ENCODE results near the gene SLC25A13. TPM values are rescaled to one million over a fixed set of nuclear protein-coding genes. Genes with fewer than 3 reads are reported as not detected.

Gene SLC25A13
- total and polyA plus RNA-seq, 2 of the 13 experiments (the other 11 are each of a cell fraction or from before 2014, with no cell fraction given), result 36.2 to 84.9 TPM

DNA sequence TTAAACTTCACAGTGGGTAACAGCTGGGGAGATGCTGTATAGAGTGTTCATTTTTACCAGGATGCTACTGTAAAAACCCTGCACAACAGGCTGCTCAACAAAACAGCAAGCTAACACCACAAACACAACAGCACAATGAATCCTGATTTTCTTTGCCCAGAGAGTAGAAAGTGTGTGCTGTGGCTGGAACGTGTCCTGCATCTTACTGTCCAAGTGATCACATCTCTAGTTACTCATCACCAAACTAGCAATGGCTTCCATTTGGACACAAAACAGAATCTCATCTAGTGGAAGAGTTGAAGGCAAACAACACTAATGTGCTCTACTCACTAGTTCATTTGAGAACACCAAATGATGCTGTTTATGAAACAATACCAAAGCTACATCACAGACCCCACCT lies 121.2 kb downstream of the SLC25A13 start:
- Histone ChIP-seq H4K20me1 (ENCODE audit: insufficient read depth, low read length) (no peaks in the 10 kb centered on the region), H3K4me3 (replicated peaks in 1 of 3; ENCODE audit: insufficient read depth in 1 of 3, low read depth in 2 of 3, low read length in 3 of 3) (no peak overlapping the region), H3K27ac (ENCODE audit: extremely low read length, insufficient read depth, low read length) (no peak overlapping the region), H3K9me3 (ENCODE audit: low read length) (no peaks in the 10 kb centered on the region), H2AFZ (ENCODE audit: low read length) (no peak overlapping the region), H3K9ac (ENCODE audit: insufficient read depth, low read depth, low read length) (no peak overlapping the region), H3K27me3 (ENCODE audit: control insufficient read depth in 1 of 2, insufficient read depth in 2 of 2, low read length in 2 of 2) (no peaks in the 10 kb centered on the region), H3K79me2 (ENCODE audit: insufficient read depth, low read length) (no peaks in the 10 kb centered on the region), H3K4me1 (ENCODE audit: insufficient read depth, low read length) (no peaks in the 10 kb centered on the region), H3K4me2 (ENCODE audit: low read depth, low read length) (no peak overlapping the region), H3K36me3 (replicated peaks in 1 of 2; ENCODE audit: control insufficient read depth in 1 of 2, insufficient read depth in 2 of 2, low read length in 2 of 2) (peaks cover 3 to 15% of the 10 kb centered on the region in 2 experiments; a peak in 3 of 5 replicates)
- no TSS peak for BruUV-seq (replicated peaks)
- in situ Hi-C loops (cut with HindIII; ENCODE audit: extremely low pct_ligation_motif_present, low pct_unique_long_range_greater_than_20kb) (no loop called here), intact Hi-C loops (cut with micrococcal nuclease; ENCODE audit: unreplicated experiment) (no loop called here)
- ChIA-PET POLR2A (no interaction called here), CTCF (ENCODE audit: low intra/inter-chr PET ratio, low total read pairs) (no interaction called here)
- 71% methylated on average over 1 of the region's 1 CpG for WGBS (ENCODE audit: low lambda C conversion rate)
- TF ChIP-seq ZFP90 (CRISPR knock-in tag; IDR thresholded peaks at IDR 0.05; ENCODE audit: borderline replicate concordance) (no peak), ZBTB42 (CRISPR knock-in tag; IDR thresholded peaks at IDR 0.05) (no peak), KLF16 (CRISPR knock-in tag; IDR thresholded peaks at IDR 0.05) (no peak), SOX6 (IDR thresholded peaks at IDR 0.05) (no peak), SOX6 (CRISPR knock-in tag; IDR thresholded peaks at IDR 0.05) (no peak), ATF1 (CRISPR knock-in tag; IDR thresholded peaks at IDR 0.05) (no peak), RBM22 (optimal IDR thresholded peaks at IDR 0.05; ENCODE audit: low read length) (peak; percentile 41)
- TF ChIP-seq, protein P1, sequence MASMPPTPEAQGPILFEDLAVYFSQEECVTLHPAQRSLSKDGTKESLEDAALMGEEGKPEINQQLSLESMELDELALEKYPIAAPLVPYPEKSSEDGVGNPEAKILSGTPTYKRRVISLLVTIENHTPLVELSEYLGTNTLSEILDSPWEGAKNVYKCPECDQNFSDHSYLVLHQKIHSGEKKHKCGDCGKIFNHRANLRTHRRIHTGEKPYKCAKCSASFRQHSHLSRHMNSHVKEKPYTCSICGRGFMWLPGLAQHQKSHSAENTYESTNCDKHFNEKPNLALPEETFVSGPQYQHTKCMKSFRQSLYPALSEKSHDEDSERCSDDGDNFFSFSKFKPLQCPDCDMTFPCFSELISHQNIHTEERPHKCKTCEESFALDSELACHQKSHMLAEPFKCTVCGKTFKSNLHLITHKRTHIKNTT (CRISPR knock-in tag; IDR thresholded peaks at IDR 0.05), result no peak
- DNase-seq (ENCODE audit: low spot score) (no peak), FAIRE-seq (no peak), ATAC-seq (no peak)

DNA sequence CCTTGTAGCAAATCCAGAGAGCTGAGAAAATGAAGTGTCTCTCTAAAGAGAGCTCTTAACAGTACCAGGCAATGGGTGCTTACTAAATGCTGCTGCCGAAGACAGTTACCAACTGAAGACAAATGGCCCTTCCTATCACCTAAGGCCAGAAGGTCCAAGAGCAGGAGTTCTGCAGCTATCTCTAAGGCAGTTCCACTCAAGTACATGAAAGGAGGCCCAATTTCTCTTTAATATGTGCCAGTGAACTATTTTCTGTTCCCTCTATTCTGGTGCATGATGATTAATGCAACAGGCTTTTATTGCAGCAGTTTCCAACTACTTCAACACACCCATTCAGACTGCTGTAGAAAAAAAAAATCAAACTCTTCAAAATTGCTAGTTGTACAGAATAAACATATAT lies 122.5 kb downstream of the SLC25A13 start:
- Histone ChIP-seq H3K4me2 (ENCODE audit: low read depth, low read length) (no peak overlapping the region), H2AFZ (ENCODE audit: low read length) (no peak overlapping the region), H3K79me2 (ENCODE audit: insufficient read depth, low read length) (no peaks in the 10 kb centered on the region), H3K36me3 (replicated peaks in 1 of 2; ENCODE audit: control insufficient read depth in 1 of 2, insufficient read depth in 2 of 2, low read length in 2 of 2) (peaks cover 2 to 16% of the 10 kb centered on the region in 2 experiments; a peak in 3 of 5 replicates), H3K9ac (ENCODE audit: insufficient read depth, low read depth, low read length) (no peak overlapping the region), H4K20me1 (ENCODE audit: insufficient read depth, low read length) (no peaks in the 10 kb centered on the region), H3K9me3 (ENCODE audit: low read length) (no peaks in the 10 kb centered on the region), H3K4me1 (ENCODE audit: insufficient read depth, low read length) (no peaks in the 10 kb centered on the region), H3K4me3 (replicated peaks in 1 of 3; ENCODE audit: insufficient read depth in 1 of 3, low read depth in 2 of 3, low read length in 3 of 3) (no peak overlapping the region), H3K27me3 (ENCODE audit: control insufficient read depth in 1 of 2, insufficient read depth in 2 of 2, low read length in 2 of 2) (no peaks in the 10 kb centered on the region), H3K27ac (ENCODE audit: extremely low read length, insufficient read depth, low read length) (no peak overlapping the region)
- ChIA-PET POLR2A (no interaction called here), CTCF (ENCODE audit: low intra/inter-chr PET ratio, low total read pairs) (no interaction called here)
- WGBS (ENCODE audit: low lambda C conversion rate), result 100% methylated on average over 1 of the region's 1 CpG
- FAIRE-seq, result no peak
- no peak for DNase-seq (ENCODE audit: low spot score)
- in situ Hi-C loops (cut with HindIII; ENCODE audit: extremely low pct_ligation_motif_present, low pct_unique_long_range_greater_than_20kb) (no loop called here), intact Hi-C loops (cut with micrococcal nuclease; ENCODE audit: unreplicated experiment) (no loop called here)
- no peak for TF ChIP-seq STAG1 (CRISPR knock-in tag; IDR thresholded peaks at IDR 0.05)
- no peak for TF ChIP-seq ZNF558 (CRISPR knock-in tag; IDR thresholded peaks at IDR 0.05; ENCODE audit: borderline replicate concordance)
- no peak for TF ChIP-seq ZNF546 (CRISPR knock-in tag; conservative IDR thresholded peaks at IDR 0.05)
- TF ChIP-seq GATAD1 (CRISPR knock-in tag; IDR thresholded peaks at IDR 0.05), result no peak
- TF ChIP-seq PHF8 (CRISPR knock-in tag; IDR thresholded peaks at IDR 0.05), result no peak
- TF ChIP-seq CEBPG (CRISPR knock-in tag; IDR thresholded peaks at IDR 0.05), result no peak
- no TSS peak for BruUV-seq (replicated peaks)
- no peak for ATAC-seq
